ENCODE results near the gene CFAP74.

DNA sequence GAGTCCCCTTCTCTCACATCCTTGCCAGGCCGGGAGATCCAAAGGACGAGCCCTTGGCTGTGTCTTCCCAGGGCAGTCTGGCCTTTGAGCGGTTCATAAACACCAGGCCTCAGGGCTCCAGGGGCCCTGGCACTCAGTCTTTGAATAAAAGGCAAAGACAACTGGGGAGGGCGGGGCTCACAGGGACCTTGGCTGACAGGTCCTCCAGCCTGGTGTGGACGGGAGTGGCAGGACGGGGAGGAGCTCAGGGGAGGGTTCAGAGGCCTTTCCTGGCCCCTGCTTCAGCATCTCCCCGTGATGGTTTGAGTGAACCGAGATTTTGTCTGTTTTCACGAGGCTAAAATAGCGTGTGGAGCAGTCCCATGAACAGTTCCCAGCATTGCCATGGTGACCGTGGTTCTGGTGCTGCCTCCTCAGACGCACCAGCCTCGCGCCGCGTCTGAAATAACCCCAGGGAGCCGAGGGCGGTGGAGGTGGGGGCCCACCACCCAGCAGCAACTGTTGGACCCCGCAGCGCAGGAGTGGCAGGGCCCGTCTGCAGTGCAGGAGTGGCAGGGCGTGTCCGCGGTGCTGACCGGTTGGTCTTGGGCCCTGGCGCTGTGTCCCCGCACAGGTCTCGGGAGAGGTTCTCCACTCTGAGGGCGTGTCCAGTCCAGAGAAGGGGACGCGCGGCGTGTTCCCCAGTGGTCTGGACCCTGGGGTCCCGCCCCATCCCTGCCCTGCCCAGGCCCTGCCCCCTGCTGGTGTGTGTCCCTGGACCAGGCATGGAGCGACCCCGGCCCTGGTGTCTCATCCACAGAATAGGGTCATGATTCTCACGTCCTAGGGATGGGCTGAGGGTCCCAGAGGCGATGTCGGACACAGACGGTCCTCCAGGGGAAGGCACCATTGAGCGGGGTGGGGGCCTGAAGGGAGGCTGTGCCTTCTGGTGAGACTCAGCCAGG is 39.5 kb upstream of the CFAP74 start:
- no peak for TF ChIP-seq POLR2A (IDR thresholded peaks at IDR 0.05)
- TF ChIP-seq, protein P1, sequence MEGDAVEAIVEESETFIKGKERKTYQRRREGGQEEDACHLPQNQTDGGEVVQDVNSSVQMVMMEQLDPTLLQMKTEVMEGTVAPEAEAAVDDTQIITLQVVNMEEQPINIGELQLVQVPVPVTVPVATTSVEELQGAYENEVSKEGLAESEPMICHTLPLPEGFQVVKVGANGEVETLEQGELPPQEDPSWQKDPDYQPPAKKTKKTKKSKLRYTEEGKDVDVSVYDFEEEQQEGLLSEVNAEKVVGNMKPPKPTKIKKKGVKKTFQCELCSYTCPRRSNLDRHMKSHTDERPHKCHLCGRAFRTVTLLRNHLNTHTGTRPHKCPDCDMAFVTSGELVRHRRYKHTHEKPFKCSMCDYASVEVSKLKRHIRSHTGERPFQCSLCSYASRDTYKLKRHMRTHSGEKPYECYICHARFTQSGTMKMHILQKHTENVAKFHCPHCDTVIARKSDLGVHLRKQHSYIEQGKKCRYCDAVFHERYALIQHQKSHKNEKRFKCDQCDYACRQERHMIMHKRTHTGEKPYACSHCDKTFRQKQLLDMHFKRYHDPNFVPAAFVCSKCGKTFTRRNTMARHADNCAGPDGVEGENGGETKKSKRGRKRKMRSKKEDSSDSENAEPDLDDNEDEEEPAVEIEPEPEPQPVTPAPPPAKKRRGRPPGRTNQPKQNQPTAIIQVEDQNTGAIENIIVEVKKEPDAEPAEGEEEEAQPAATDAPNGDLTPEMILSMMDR (IDR thresholded peaks at IDR 0.05) = no peak

All from heart left ventricle (tissue), 13 donors.